Small intestine (tissue), 16 donors: ENCODE data around the gene BRIP1. TPM values are rescaled to one million over a fixed set of nuclear protein-coding genes. Genes with fewer than 3 reads are reported as not detected.
A peak's percentile ranks its signal among the peaks of the same experiment; 100 is the strongest.

Experiments used
- DNase-seq, 2 donors: peaks; one replicate each; pipeline versions ENCODE4 v3.0.0 to v3.0.0-alpha.2; 2013
- FAIRE-seq: peaks from 2 replicates; lab custom pipeline; 2012; peaks lifted over from hg19 to GRCh38; lab: Jason Lieb, UNC
- H3K27ac ChIP-seq, 3 donors: one replicate each; pipeline ENCODE4 v1.5.1; 2013; ENCODE audit warnings: low read length in 2 of 3, mild to moderate bottlenecking in 2 of 3, control low read depth in 1 of 3, inconsistent platforms in 1 of 3, low read depth in 1 of 3, moderate library complexity in 1 of 3
- H3K27me3 ChIP-seq, 3 donors: one replicate each; pipeline ENCODE4 v1.6.1; 2013; ENCODE audit warnings: low read length in 3 of 3, inconsistent platforms in 1 of 3; ENCODE audit not compliant: control insufficient read depth in 3 of 3, insufficient read depth in 3 of 3
- H3K36me3 ChIP-seq, 3 donors: one replicate each; pipeline ENCODE4 v1.6.1; 2013; ENCODE audit warnings: low read length in 3 of 3, inconsistent platforms in 1 of 3, low read depth in 1 of 3, mild to moderate bottlenecking in 1 of 3, moderate library complexity in 1 of 3; ENCODE audit not compliant: control insufficient read depth in 3 of 3, insufficient read depth in 2 of 3
- H3K4me1 ChIP-seq, 3 donors: one replicate each; pipeline ENCODE4 v1.6.1; 2013; ENCODE audit warnings: low read length in 2 of 3, inconsistent platforms in 1 of 3, low read depth in 1 of 3, mild to moderate bottlenecking in 1 of 3, moderate library complexity in 1 of 3; ENCODE audit not compliant: control insufficient read depth in 3 of 3, insufficient read depth in 2 of 3
- H3K4me3 ChIP-seq, 3 donors: one replicate each; pipeline ENCODE4 v1.5.1; 2013; ENCODE audit warnings: low read length in 3 of 3, control low read depth in 1 of 3, inconsistent platforms in 1 of 3, low read depth in 1 of 3, mild to moderate bottlenecking in 1 of 3, moderate library complexity in 1 of 3
- H3K9me3 ChIP-seq, 2 donors: one replicate each; pipeline ENCODE4 v1.6.1; 2013; ENCODE audit warnings: low read depth in 1 of 2, low read length in 1 of 2; ENCODE audit not compliant: control insufficient read depth in 2 of 2, insufficient read depth in 1 of 2
- WGBS, 3 donors: extraction: QIAGEN DNeasy Blood & Tissue Kit; methylation state at CpG; one replicate each; pipeline ENCODE4 v1.1.7; 2013; 5-methylcytosine and 5-hydroxymethylcytosine counted together
- long read RNA-seq, 10 donors: transcript quantifications; one replicate each; lab custom pipeline, GENCODE V29; 2026
- polyA plus RNA-seq, 4 donors: library from polyadenylated mRNA; stranded (reverse) in 3 of 4; unstranded in 1 of 4; fragments of 200-250 nt in 3 of 4; fragments of 120-200 nt in 1 of 4; gene quantifications; one replicate each; pipeline versions ENCODE4 v1.2.1 to v1.2.3, GENCODE V29; 2013
- donor health status: healthy with polysubstance abuse.
- donor health status: control.
- donor health status: control.
- donor health status: Bipolar disorder and iron deficiency.
- donor health status: healthy.

The BRIP1 gene
- polyA plus RNA-seq, result 1 to 10 TPM in 2 of 4 donors, under 1 TPM in 2; 0.27 to 6.4 (median 1.3) TPM
- long read RNA-seq, donor 1, result 0 reads
- long read RNA-seq, donor 2, result 0 reads
- long read RNA-seq, donor 3, result 0 reads
- long read RNA-seq, donor 4, result 0 reads
- long read RNA-seq, donor 5, result 0 reads
- long read RNA-seq, donor 6, result 0 reads
- long read RNA-seq, donor 7, result 0 reads
- long read RNA-seq, donor 8, result 0 reads
- long read RNA-seq, donor 9, result 0 reads
- long read RNA-seq, donor 10, result 0 reads

DNA sequence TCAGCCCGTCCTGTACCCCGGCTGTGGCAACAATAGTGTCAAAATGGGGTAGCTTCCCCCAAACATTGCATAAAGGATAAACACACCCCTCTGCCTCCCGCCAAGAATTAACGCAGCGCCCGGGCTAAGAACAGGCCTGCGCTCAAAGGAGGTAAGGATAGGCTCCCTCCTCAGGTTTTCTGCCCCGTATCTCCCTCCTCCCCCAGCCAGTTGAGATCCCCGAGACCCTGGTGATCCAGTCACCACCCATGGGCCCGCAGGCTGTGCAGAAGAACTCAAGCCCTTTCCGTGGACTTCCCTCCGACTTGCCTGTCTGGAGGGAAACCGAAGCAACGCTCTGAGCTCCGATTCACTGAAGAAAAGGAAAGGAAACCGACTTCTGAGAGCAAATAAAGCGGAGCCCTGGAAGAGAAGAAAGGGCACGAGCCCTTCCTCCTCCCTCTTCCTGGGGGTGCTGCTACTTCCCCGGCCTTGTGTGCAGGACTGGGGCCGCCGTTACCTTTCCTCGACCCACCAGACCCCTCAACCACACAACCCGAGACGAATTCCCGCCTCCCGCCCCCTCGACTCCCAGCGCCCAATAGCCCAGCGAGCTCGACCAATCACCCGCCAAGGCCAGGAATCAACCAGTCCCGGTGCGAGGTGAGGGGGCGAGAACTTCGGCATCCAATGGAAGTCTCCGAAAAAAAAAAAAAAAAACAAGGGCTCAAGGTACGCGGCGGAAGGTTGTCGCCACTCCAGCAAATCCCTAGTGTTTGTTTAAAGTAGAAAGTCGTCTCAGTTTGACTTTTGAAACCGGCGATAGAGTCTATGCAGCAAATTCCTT is at the start of gene BRIP1:
TSS of gene BRIP1 (minus strand) at position 554 of the 826 bp plus-strand sequence. CDS start 1,989 bp downstream, outside the sequence.
- 0% methylated on average over 43 of the region's 43 CpGs for WGBS, 3 donors
- Histone ChIP-seq H3K27me3 (no peaks in the 10 kb centered on the region), H3K9me3 (no peaks in the 10 kb centered on the region), H3K4me1 (peaks cover 0 to 5% (median 0%) of the 10 kb centered on the region in 3 donors), H3K36me3 (peaks cover 0 to 2% (median 0%) of the 10 kb centered on the region in 3 donors), H3K27ac (peak within 1 kb of the TSS; percentile 79 to 94 (median 91)), H3K4me3 (peak within 1 kb of the TSS; percentile 68 to 82 (median 69))
- FAIRE-seq (peak; percentile 55), DNase-seq (peak; percentile 97 to 99)

DNA sequence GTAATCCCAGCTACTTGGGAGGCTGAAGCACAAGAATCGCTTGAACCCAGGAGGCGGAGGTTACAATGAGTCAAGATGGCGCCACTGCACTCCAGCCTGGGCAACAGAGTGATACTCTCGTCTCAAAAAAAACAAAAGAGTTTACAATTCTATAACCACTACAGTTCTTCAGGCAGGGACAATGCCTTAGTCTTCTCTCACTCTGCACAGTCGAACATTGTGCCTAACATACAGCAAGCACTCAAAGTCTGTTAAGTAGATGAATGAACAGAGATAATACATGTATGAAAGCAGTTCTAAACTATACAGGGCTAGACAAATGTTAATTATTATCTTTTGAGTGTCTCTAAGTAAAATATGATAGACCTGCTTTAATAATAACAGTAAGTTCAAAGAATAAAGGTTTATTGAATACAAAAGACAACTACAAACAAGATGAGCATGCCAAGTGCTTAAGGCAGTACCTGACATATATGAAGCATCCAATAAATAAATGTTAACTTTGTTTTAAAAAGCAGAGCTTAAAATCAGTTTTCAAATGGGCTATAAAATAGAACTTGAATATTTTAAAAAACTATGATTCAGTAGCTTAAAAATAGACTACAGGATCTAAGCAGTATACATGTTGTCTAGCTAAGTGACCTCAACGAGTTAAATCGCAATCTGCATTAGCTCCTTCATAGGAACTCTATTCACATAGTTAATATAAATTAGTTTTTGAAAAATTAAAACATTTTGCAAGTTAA is 45.1 kb upstream of the BRIP1 start:
- no peaks in the 10 kb centered on the region for H3K27me3 ChIP-seq
- no peak overlapping the region for H3K4me3 ChIP-seq
- H3K4me1 ChIP-seq, result no peaks in the 10 kb centered on the region
- FAIRE-seq, result no peak
- DNase-seq, result no peak
- 89 to 93% (median 91%) methylated on average over 7 of the region's 7 CpGs for WGBS, 3 donors
- no peak overlapping the region for H3K27ac ChIP-seq
- H3K9me3 ChIP-seq, result no peaks in the 10 kb centered on the region
- peaks cover 2 to 22% (median 7%) of the 10 kb centered on the region in 3 donors for H3K36me3 ChIP-seq

DNA sequence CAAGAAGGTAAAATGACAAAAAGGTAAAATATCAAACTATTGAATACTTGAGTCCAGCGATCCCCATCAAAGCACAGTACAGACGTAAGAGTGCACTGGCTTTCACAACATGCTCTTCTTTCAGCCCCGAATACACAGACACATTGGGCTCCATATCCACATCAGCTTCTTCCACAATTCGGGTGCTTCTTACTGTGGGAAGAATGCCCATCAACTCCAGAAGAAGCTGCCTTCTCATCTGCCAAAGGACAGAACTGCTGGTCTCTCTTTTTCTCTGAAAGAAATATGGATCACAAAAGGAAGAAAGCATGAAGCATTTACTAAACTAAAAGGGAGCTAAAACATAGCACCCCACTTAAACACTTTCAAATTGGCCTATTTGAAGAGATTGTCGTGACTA is 44.0 kb upstream of the BRIP1 start:
- 94 to 96% (median 96%) methylated on average over 5 of the region's 5 CpGs for WGBS, 3 donors
- DNase-seq (no peak), FAIRE-seq (no peak)
- Histone ChIP-seq H3K36me3 (peaks cover 3 to 26% (median 9%) of the 10 kb centered on the region in 3 donors), H3K4me3 (no peak overlapping the region), H3K27ac (no peak overlapping the region), H3K27me3 (no peaks in the 10 kb centered on the region), H3K4me1 (no peaks in the 10 kb centered on the region), H3K9me3 (no peaks in the 10 kb centered on the region)

DNA sequence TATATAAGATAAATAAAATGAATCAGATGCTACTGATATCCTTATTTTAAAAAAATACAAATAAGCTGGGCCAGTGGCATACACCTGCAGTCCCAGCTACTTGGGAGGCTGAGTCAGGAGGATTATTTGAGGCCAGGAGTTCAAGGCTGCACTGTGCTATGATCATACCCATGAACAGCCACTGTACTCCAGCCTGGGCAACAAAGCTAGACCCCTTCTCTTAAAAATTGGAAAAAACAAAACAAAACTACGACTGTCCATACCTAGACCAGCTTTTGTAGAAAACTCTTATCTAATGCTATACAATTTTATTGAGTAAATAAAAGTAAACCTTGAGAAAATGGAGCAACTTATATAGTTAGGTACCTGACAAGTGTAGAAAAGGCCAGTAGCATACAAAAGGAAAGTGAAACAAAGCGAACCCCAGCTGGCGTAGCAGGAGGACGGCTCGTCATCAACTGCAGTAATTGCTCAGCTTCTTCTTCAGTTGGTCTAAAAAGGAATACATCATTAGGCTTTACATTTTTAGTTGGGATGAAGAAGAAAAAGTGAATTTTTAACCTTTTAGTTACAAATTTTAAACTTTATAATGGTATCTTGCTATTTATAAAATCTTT is 40.9 kb upstream of the BRIP1 start:
- peaks cover 5 to 32% (median 5%) of the 10 kb centered on the region in 3 donors for H3K36me3 ChIP-seq
- H3K9me3 ChIP-seq, result no peaks in the 10 kb centered on the region
- H3K27me3 ChIP-seq, result no peaks in the 10 kb centered on the region
- WGBS, 3 donors, result 22 to 54% (median 28%) methylated on average over 5 of the region's 5 CpGs
- DNase-seq, result peak; percentile 8 to 84
- H3K27ac ChIP-seq, result peak overlapping the region in 1 of 3 donors; percentile 55
- H3K4me3 ChIP-seq, result no peak overlapping the region
- no peaks in the 10 kb centered on the region for H3K4me1 ChIP-seq
- FAIRE-seq, result no peak

DNA sequence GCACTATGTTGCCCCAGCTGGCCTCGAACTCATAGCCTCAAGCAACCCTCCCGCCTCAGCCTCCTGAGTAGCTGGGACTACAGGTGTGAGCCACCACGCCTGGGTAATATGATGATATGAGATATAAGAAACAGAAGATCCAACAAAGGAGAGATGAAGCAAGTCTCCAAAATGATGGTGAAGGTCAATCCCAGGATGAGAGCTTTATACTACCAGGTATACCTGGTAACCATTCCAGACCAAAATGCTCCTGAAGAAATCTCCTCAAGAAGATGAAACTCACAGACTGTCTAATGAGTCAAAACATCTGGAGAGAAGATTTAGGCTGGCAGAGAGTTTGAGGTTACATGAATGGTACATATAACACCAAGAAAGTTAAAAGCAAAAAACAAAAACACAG is 39.9 kb upstream of the BRIP1 start:
- DNase-seq (no peak), FAIRE-seq (no peak)
- no peaks in the 10 kb centered on the region for H3K27me3 ChIP-seq
- H3K36me3 ChIP-seq, result peaks cover 4 to 35% (median 7%) of the 10 kb centered on the region in 3 donors
- no peaks in the 10 kb centered on the region for H3K9me3 ChIP-seq
- H3K4me3 ChIP-seq, result no peak overlapping the region
- no peak overlapping the region for H3K27ac ChIP-seq
- no peaks in the 10 kb centered on the region for H3K4me1 ChIP-seq
- 96 to 98% (median 98%) methylated on average over 3 of the region's 3 CpGs for WGBS, 3 donors

- Histone ChIP-seq H3K4me1 (no peaks in the 10 kb centered on the region), H3K9me3 (no peaks in the 10 kb centered on the region), H3K4me3 (no peak overlapping the region), H3K27ac (no peak overlapping the region), H3K27me3 (no peaks in the 10 kb centered on the region), H3K36me3 (peaks cover 0 to 26% (median 7%) of the 10 kb centered on the region in 3 donors)
- no peak for DNase-seq
- WGBS, 3 donors, result 92 to 99% (median 98%) methylated on average over 2 of the region's 2 CpGs
- no peak for FAIRE-seq
These were observed 34.3 kb upstream of the BRIP1 start for GRCh38 chr17:61897548-61898180.

- Histone ChIP-seq H3K4me3 (no peak overlapping the region), H3K27ac (no peak overlapping the region), H3K36me3 (peaks cover 0 to 28% (median 6%) of the 10 kb centered on the region in 3 donors), H3K4me1 (no peaks in the 10 kb centered on the region), H3K9me3 (no peaks in the 10 kb centered on the region), H3K27me3 (no peaks in the 10 kb centered on the region)
- 63 to 70% (median 68%) methylated on average over 2 of the region's 2 CpGs for WGBS, 3 donors
- FAIRE-seq (no peak), DNase-seq (no peak)
These were observed 32.1 kb upstream of the BRIP1 start for GRCh38 chr17:61895391-61895790.
